Right atrium auricular region (tissue), 2 donors: ENCODE results near the gene CLIP1. TPM values are rescaled to one million over a fixed set of nuclear protein-coding genes. Genes with fewer than 3 reads are reported as not detected.
"Not testable (repeated sequence)": the region's sequence is repeated elsewhere in the genome, so short reads cannot be mapped to it uniquely, and the experiment has no call there.

Source experiments
- DNase-seq: peaks from one replicate; pipeline ENCODE4 v3.0.0-alpha.2; 2019; ENCODE audit warnings: low spot score
- H3K27ac ChIP-seq, 2 donors: fragments of 200-600 bp; sonication (generic); 1 replicate in 1 of 2; 2 replicates in 1 of 2; pipeline ENCODE4 v1.5.1; 2016 to 2019
- H3K27me3 ChIP-seq, 2 donors: fragments of 200-600 bp; sonication (generic); one replicate each; pipeline versions ENCODE4 v1.5.1 to v1.6.0; 2017 to 2019
- H3K36me3 ChIP-seq: fragments of 200-600 bp; sonication (generic); one replicate; pipeline ENCODE4 v1.5.1; 2016
- H3K4me1 ChIP-seq, 2 donors: fragments of 200-600 bp; sonication (generic); one replicate each; pipeline versions ENCODE4 v1.5.1 to v1.6.0; 2017 to 2019
- H3K4me3 ChIP-seq, 2 donors: fragments of 200-600 bp; sonication (generic); 1 replicate in 1 of 2; 2 replicates in 1 of 2; pipeline ENCODE4 v1.5.1; 2017 to 2019; ENCODE audit warnings: mild to moderate bottlenecking in 1 of 2, moderate library complexity in 1 of 2
- H3K9me3 ChIP-seq, 2 donors: fragments of 200-600 bp; sonication (generic); one replicate each; pipeline ENCODE4 v1.5.1; 2019
- total RNA-seq, 2 donors: library from RNA; depleted of rRNA; stranded (reverse); fragments of >200 nt; gene quantifications; one replicate each; pipeline ENCODE4 v1.1.0, GENCODE V29; 2016
- TF ChIP-seq, protein P1 (sequence below), 2 donors: fragments of 200-600 bp; sonication (generic); IDR thresholded peaks; one replicate each; pipeline ENCODE4 v1.5.1; 2019; ENCODE audit warnings: antibody characterized with exemption in 2 of 2

Gene CLIP1
- total RNA-seq, 2 donors from 2014 or later, result 91.5 to 153 TPM

- TF ChIP-seq, protein P1, sequence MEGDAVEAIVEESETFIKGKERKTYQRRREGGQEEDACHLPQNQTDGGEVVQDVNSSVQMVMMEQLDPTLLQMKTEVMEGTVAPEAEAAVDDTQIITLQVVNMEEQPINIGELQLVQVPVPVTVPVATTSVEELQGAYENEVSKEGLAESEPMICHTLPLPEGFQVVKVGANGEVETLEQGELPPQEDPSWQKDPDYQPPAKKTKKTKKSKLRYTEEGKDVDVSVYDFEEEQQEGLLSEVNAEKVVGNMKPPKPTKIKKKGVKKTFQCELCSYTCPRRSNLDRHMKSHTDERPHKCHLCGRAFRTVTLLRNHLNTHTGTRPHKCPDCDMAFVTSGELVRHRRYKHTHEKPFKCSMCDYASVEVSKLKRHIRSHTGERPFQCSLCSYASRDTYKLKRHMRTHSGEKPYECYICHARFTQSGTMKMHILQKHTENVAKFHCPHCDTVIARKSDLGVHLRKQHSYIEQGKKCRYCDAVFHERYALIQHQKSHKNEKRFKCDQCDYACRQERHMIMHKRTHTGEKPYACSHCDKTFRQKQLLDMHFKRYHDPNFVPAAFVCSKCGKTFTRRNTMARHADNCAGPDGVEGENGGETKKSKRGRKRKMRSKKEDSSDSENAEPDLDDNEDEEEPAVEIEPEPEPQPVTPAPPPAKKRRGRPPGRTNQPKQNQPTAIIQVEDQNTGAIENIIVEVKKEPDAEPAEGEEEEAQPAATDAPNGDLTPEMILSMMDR (IDR thresholded peaks at IDR 0.05), result no peak
- DNase-seq, result no peak
- H3K4me1 ChIP-seq, result no peaks in the 10 kb centered on the region
- no peak overlapping the region for H3K4me3 ChIP-seq
- no peaks in the 10 kb centered on the region for H3K9me3 ChIP-seq
- no peak overlapping the region for H3K27ac ChIP-seq
- peaks cover 50% of the 10 kb centered on the region for H3K36me3 ChIP-seq
- H3K27me3 ChIP-seq, result no peaks in the 10 kb centered on the region
Observed at GRCh38 chr12:122381021-122381420, 41.4 kb downstream of the CLIP1 start.

- H3K36me3 ChIP-seq, result peaks cover 58% of the 10 kb centered on the region
- peak overlapping the region in 1 of 2 donors; percentile 88 for H3K27ac ChIP-seq
Observed at GRCh38 chr12:122376751-122377150, 45.7 kb downstream of the CLIP1 start.

DNA sequence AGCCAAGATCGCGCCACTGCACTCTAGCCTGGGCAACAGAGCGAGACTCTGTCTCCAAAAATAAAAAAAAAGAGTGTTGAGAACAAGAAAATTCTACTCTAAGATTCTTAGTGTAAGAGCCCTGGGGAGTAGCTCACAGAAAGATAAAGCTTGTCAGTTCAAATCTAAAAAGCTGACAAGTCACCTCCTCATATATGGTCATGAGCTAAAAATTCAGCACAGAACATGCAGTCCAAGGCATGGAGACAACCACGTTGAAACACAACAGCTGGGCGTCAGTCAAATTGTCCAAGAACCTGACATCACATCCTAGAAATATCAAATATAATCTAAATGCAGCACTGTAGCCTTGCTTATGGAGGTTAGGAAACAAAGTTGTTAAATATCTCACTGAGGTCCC is 47.8 kb downstream of the CLIP1 start:
- H3K4me3 ChIP-seq, result no peak overlapping the region
- H3K27me3 ChIP-seq, result no peaks in the 10 kb centered on the region
- DNase-seq, result no peak
- TF ChIP-seq, protein P1 (IDR thresholded peaks at IDR 0.05), result no peak
- H3K36me3 ChIP-seq, result peaks cover 53% of the 10 kb centered on the region
- peaks cover 0 to 19% of the 10 kb centered on the region in 2 donors for H3K4me1 ChIP-seq
- H3K9me3 ChIP-seq, result no peaks in the 10 kb centered on the region
- peak overlapping the region; percentile 58 to 88 for H3K27ac ChIP-seq

More at GRCh38 chr12:122376751-122377150, 45.7 kb downstream of the CLIP1 start:
- not testable (repeated sequence) for H3K4me3 ChIP-seq, H3K9me3 ChIP-seq, H3K27me3 ChIP-seq, DNase-seq
- peaks cover 0 to 12% of the 10 kb centered on the region in 2 donors for H3K4me1 ChIP-seq

GRCh38 chr12:122371475-122372045 is 50.9 kb downstream of the CLIP1 start:
- Histone ChIP-seq H3K27ac (peak overlapping the region; percentile 14 to 37), H3K4me3 (no peak overlapping the region), H3K4me1 (peaks cover 0 to 48% of the 10 kb centered on the region in 2 donors), H3K27me3 (no peaks in the 10 kb centered on the region), H3K36me3 (peaks cover 22% of the 10 kb centered on the region), H3K9me3 (no peaks in the 10 kb centered on the region)
- no peak for DNase-seq
- TF ChIP-seq, protein P1 (IDR thresholded peaks at IDR 0.05), result no peak

DNA sequence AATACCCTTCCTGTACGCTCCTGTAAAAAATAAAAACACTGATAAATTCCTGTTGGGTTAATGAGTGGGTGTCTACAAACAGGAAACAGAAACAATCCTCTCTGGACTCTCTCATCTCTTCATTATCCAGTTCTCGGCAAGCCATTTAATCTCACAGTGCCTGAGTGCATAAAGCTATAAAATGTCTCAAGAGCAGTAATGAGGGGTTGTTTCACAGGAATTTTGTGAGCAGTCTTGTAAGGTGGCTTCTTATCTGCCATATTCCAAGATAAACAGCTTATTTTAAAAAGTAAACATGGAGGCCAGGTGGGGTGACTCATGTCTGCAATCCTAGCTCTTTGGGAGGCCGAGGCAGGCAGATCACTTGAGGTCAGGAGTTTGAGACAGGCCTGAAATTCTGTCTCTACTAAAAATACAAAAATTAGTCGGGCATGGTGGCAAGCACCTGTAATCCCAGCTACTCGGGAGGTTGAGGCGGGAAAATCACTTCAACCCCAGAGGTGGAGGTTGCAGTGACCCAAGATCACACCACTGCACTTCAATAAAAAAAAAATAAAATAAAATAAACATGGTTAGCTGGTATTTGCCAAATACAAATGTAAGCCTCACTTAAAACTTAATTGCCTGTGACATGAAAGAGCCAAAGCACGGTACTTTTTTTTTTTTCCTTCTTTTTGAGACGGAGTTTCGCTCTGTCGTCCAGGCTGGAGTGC is 54.0 kb downstream of the CLIP1 start:
- Histone ChIP-seq H3K27ac (peak overlapping the region; percentile 82 to 84), H3K4me3 (no peak overlapping the region), H3K4me1 (peaks cover 0 to 46% of the 10 kb centered on the region in 2 donors), H3K9me3 (no peaks in the 10 kb centered on the region), H3K27me3 (no peaks in the 10 kb centered on the region), H3K36me3 (peaks cover 17% of the 10 kb centered on the region)
- DNase-seq, result no peak
- TF ChIP-seq, protein P1 (IDR thresholded peaks at IDR 0.05), result no peak

DNA sequence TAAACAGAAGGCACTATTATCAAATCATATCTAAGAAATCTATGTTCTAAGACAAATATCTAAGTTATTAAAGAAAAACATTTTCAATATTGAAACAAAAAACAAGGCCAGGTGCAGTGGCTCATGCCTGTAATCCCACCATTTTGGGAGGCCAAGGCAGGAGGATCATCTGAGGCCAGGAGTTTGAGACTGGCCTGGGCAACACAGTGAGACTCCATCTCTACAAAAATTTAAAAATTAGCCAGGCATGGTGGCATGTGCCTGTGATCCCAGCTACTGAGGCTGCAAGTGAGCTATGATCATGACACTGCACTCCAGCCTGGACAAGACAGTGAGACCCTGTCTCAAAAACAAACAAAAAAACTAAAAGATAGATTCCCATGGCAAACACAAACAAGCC is 54.8 kb downstream of the CLIP1 start:
- H3K9me3 ChIP-seq, H3K4me3 ChIP-seq, DNase-seq, H3K27me3 ChIP-seq: not testable (repeated sequence)
- Histone ChIP-seq H3K36me3 (peaks cover 11% of the 10 kb centered on the region), H3K27ac (peak overlapping the region; percentile 82 to 84), H3K4me1 (peaks cover 0 to 46% of the 10 kb centered on the region in 2 donors)
